Measurements from ENCODE around the gene NET1.
"Not testable (repeated sequence)": the region's sequence is repeated elsewhere in the genome, so short reads cannot be mapped to it uniquely, and the experiment has no call there.

NET1 gene

GRCh38 chr10:5461914-5462840 lies 49.8 kb downstream of the NET1 start:
- no peak for DNase-seq (ENCODE audit: low read depth in 3 of 3, low spot score in 1 of 3)

- no peak for DNase-seq (ENCODE audit: low read depth in 3 of 3, low spot score in 1 of 3)
Measured at GRCh38 chr10:5462841-5463293, 50.5 kb downstream of the NET1 start.

- no peak for DNase-seq (ENCODE audit: low read depth in 3 of 3, low spot score in 1 of 3)
Measured at GRCh38 chr10:5464546-5464945, 52.2 kb downstream of the NET1 start.

- DNase-seq (ENCODE audit: low read depth in 3 of 3, low spot score in 1 of 3), result no peak
Measured at GRCh38 chr10:5465976-5466450, 53.7 kb downstream of the NET1 start.

- DNase-seq (ENCODE audit: low read depth in 3 of 3, low spot score in 1 of 3), result no peak
Measured at GRCh38 chr10:5466451-5467206, 54.3 kb downstream of the NET1 start.

- DNase-seq (ENCODE audit: low read depth in 3 of 3, low spot score in 1 of 3), result no peak
Measured at GRCh38 chr10:5467207-5467535, 54.8 kb downstream of the NET1 start.

GRCh38 chr10:5467634-5468255 lies 55.4 kb downstream of the NET1 start:
- DNase-seq (ENCODE audit: low read depth in 3 of 3, low spot score in 1 of 3), result no peak

GRCh38 chr10:5468262-5469106 lies 56.1 kb downstream of the NET1 start:
- no peak for DNase-seq (ENCODE audit: low read depth in 3 of 3, low spot score in 1 of 3)

GRCh38 chr10:5469353-5470061 lies 57.1 kb downstream of the NET1 start:
- DNase-seq (ENCODE audit: low read depth in 3 of 3, low spot score in 1 of 3), result no peak

- no peak for DNase-seq (ENCODE audit: low read depth in 3 of 3, low spot score in 1 of 3)
Measured at GRCh38 chr10:5470062-5470751, 57.9 kb downstream of the NET1 start.

- DNase-seq (ENCODE audit: low read depth in 3 of 3, low spot score in 1 of 3), result not testable (repeated sequence)
Measured at GRCh38 chr10:5474642-5475041, 62.3 kb downstream of the NET1 start.

GRCh38 chr10:5475088-5475487 lies 62.7 kb downstream of the NET1 start:
- DNase-seq (ENCODE audit: low read depth in 3 of 3, low spot score in 1 of 3), result not testable (repeated sequence)

- DNase-seq (ENCODE audit: low read depth in 3 of 3, low spot score in 1 of 3), result not testable (repeated sequence)
Measured at GRCh38 chr10:5475974-5476807, 63.8 kb downstream of the NET1 start.

- DNase-seq (ENCODE audit: low read depth in 3 of 3, low spot score in 1 of 3), result no peak
Measured at GRCh38 chr10:5476918-5477525, 64.7 kb downstream of the NET1 start.

- DNase-seq (ENCODE audit: low read depth in 3 of 3, low spot score in 1 of 3), result no peak
Measured at GRCh38 chr10:5477948-5478693, 65.8 kb downstream of the NET1 start.

- no peak for DNase-seq (ENCODE audit: low read depth in 3 of 3, low spot score in 1 of 3)
Measured at GRCh38 chr10:5478694-5479305, 66.4 kb downstream of the NET1 start.

All from stimulated activated CD4-positive, alpha-beta T cell treated with anti-CD3 and anti-CD28 coated beads, TNF-alpha, amount 100 ng/mL, for 1 hour (primary cell).